Measurements from ENCODE around the gene MRPL12. TPM values are rescaled to one million over a fixed set of nuclear protein-coding genes. Genes with fewer than 3 reads are reported as not detected.
"Not testable (repeated sequence)": the region's sequence is repeated elsewhere in the genome, so short reads cannot be mapped to it uniquely, and the experiment has no call there.

The MRPL12 gene
- total and polyA plus RNA-seq, 2 of the 8 experiments (the other 6 are each of a cell fraction or from before 2014, with no cell fraction given): 120 to 141 TPM

GRCh38 chr17:81738801-81739393 is 35.7 kb downstream of the MRPL12 start (continued):
- no peak for TF ChIP-seq HDAC6 (IDR thresholded peaks at IDR 0.05; ENCODE audit: low read depth, low read length)
- no peak for TF ChIP-seq KDM4A (IDR thresholded peaks at IDR 0.05; ENCODE audit: low read depth, low read length, severe bottlenecking)

DNA sequence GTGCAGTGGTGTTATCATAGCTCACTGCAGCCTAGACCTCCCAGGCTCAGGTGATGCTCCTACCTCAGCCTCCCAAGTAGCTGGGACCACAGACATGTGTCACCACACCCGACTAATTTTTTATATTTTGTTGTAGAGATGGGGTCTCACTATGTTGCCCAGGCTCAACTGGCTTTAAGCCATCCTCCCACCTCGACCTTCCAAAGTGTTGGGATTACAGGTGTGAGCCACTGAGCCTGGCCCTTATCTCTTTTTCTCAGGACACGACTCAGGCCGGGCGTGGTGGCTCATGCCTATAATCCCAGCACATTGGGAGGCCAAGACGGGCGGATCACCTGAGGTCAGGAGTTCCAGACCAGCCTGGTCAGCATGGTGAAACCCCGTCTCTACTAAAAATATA is 36.4 kb downstream of the MRPL12 start:
- not testable (repeated sequence) for H3K9me3 ChIP-seq (ENCODE audit: insufficient read depth in 2 of 2, low read depth in 1 of 2, low read length in 1 of 2); H3K14ac ChIP-seq (ENCODE audit: insufficient read length); H3K27me3 ChIP-seq (replicated peaks in 1 of 4; ENCODE audit: control insufficient read depth in 3 of 4, extremely low read depth in 1 of 4, insufficient read depth in 3 of 4, low read length in 3 of 4); H2BK15ac ChIP-seq (ENCODE audit: low read length); H3K4me1 ChIP-seq (replicated peaks in 1 of 4; ENCODE audit: control insufficient read depth in 3 of 4, insufficient read depth in 4 of 4, low read length in 3 of 4); H2AK5ac ChIP-seq (ENCODE audit: low read depth, low read length); H4K20me1 ChIP-seq (replicated peaks in 1 of 2; ENCODE audit: control insufficient read depth in 1 of 2, insufficient read depth in 2 of 2, low read length in 2 of 2); H3K4ac ChIP-seq (replicated peaks; ENCODE audit: insufficient read length, low read depth, low read length); H3K18ac ChIP-seq (ENCODE audit: extremely low read depth, low read length); H3K79me1 ChIP-seq (ENCODE audit: low read depth, low read length); H2BK12ac ChIP-seq (ENCODE audit: low read depth, low read length); H4K8ac ChIP-seq (ENCODE audit: extremely low read depth, insufficient read depth, low read length); H4K5ac ChIP-seq (ENCODE audit: insufficient read length, low read depth, low read length); H3K56ac ChIP-seq (replicated peaks; ENCODE audit: insufficient read length, low read depth, low read length); H4K91ac ChIP-seq (replicated peaks; ENCODE audit: insufficient read length, low read length); FAIRE-seq; DNase-seq (ENCODE audit: low read depth in 1 of 2, low spot score in 2 of 2); H3K4me2 ChIP-seq (ENCODE audit: insufficient read depth in 1 of 2, low read depth in 2 of 2, low read length in 2 of 2); H2BK120ac ChIP-seq (replicated peaks; ENCODE audit: low read depth, low read length); H2AFZ ChIP-seq (ENCODE audit: low read length); H2BK20ac ChIP-seq (ENCODE audit: low read length); H3K36me3 ChIP-seq (ENCODE audit: control insufficient read depth in 2 of 4, insufficient read depth in 4 of 4, low read length in 3 of 4); H3K79me2 ChIP-seq (ENCODE audit: control insufficient read depth in 1 of 2, insufficient read depth in 2 of 2, low read length in 2 of 2); H3K27ac ChIP-seq (ENCODE audit: low read depth, low read length); H3K4me3 ChIP-seq (ENCODE audit: extremely low read depth in 1 of 4, insufficient read depth in 2 of 4, low read depth in 3 of 4, low read length in 4 of 4); H3K9ac ChIP-seq (replicated peaks in 1 of 4; ENCODE audit: extremely low read depth in 1 of 4, low read depth in 3 of 4, low read length in 3 of 4); H3K23me2 ChIP-seq (ENCODE audit: low read depth, low read length); H2BK5ac ChIP-seq (ENCODE audit: low read depth, low read length); H3K23ac ChIP-seq (ENCODE audit: insufficient read length)
- 88% methylated on average over 8 of the region's 8 CpGs; no CpG with 5 or more reads in 1 of the 2 experiments for WGBS, 2 experiments (ENCODE audit: extremely low coverage in 1 of 2, insufficient coverage in 1 of 2, insufficient read length in 1 of 2, insufficient replicate concordance in 2 of 2, low coverage in 1 of 2, low lambda C conversion rate in 2 of 2, missing lambda C conversion rate in 1 of 2)
- POLR2A ChIA-PET (ENCODE audit: partially characterized antibody): interaction anchor here (0.6 to 1.3 kb wide), 2 partner anchors 80 to 87 kb away, joined by 3 read pairs; no protein-coding TSS in a partner anchor
- CTCF ChIA-PET (ENCODE audit: partially characterized antibody): interaction anchor here (1.3 to 2.1 kb wide), 3 partner anchors 68 to 130 kb away, joined by 3 to 8 read pairs (median 4); no protein-coding TSS in a partner anchor
